GM10248 (cell line): ENCODE data around the gene SH3BP5.

Experiments
- CTCF ChIA-PET: fragments of 300-600 bp; sonication (Branson Sonifier 250); formaldehyde crosslinking; extraction: SDS; loops from one replicate; lab custom pipeline; 2021; ENCODE audit warnings: antibody characterized with exemption; lab: Yijun Ruan, JAX
- POLR2A ChIA-PET: fragments of 350-650 bp; sonication (Branson Sonifier 250); formaldehyde crosslinking; extraction: SDS; loops from one replicate; lab custom pipeline; 2020; ENCODE audit warnings: antibody characterized with exemption; lab: Yijun Ruan, JAX
- DNase-seq: peaks from one replicate; pipeline ENCODE4 v3.0.0; 2012; ENCODE audit errors: extremely low spot score
- TF ChIP-seq, protein P1 (sequence below): IDR thresholded peaks from 2 replicates; pipeline ENCODE4 v1.5.1; 2012; ENCODE audit warnings: mild to moderate bottlenecking, low read depth; ENCODE audit errors: extremely low read depth, missing control alignments, control extremely low read depth

Gene SH3BP5

DNA sequence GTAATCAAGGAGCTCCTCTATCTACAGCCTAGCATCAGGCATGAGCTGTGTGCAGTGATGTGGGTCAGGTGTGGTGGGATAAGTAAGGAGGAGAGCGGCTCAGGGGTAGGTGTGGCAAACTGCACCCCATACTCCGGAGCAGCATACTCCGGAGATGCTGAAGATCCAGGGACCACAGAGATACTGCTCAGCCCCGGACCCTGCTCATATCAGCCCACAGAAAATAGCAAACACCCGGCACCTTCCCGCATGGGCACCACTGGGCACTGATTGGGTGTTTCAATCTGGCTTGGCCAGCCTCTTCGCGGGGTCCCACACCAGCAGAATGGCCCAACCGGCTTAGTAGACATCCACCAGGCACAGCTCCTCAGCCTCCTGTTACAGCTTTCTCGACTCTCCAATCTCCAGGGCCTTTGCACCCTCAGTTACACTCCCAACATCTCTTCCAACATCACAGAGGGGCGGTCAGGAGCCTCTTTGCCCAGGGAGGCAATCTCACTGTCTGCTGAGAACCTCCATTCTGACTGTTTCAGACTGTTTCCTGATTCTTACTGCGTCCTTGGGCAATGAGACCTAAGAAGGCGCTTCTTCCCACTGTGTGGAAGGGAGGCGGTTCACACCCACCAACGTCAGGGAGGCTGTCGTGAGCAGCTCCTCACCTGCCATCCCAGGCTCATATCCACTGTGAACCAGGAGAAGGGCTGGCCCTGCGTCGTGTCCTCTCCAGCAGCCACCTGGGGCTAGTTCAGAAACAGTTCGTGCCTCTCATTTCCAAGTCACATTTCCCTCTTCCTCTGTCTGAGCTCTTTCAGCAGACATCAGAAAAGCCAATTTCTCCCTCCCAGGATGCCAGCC is 66.5 kb downstream of the SH3BP5 start:
- POLR2A ChIA-PET: interaction anchor here (0.7 kb wide), 1 partner anchor 100 kb away, joined by 3 read pairs; no protein-coding TSS in a partner anchor
- TF ChIP-seq, protein P1, sequence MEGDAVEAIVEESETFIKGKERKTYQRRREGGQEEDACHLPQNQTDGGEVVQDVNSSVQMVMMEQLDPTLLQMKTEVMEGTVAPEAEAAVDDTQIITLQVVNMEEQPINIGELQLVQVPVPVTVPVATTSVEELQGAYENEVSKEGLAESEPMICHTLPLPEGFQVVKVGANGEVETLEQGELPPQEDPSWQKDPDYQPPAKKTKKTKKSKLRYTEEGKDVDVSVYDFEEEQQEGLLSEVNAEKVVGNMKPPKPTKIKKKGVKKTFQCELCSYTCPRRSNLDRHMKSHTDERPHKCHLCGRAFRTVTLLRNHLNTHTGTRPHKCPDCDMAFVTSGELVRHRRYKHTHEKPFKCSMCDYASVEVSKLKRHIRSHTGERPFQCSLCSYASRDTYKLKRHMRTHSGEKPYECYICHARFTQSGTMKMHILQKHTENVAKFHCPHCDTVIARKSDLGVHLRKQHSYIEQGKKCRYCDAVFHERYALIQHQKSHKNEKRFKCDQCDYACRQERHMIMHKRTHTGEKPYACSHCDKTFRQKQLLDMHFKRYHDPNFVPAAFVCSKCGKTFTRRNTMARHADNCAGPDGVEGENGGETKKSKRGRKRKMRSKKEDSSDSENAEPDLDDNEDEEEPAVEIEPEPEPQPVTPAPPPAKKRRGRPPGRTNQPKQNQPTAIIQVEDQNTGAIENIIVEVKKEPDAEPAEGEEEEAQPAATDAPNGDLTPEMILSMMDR: no peak
- CTCF ChIA-PET: interaction anchor here (0.9 to 10.4 kb wide), 26 partner anchors 8 to 291 kb away, joined by 3 to 203 read pairs (median 12); partner anchors contain the start of genes CAPN7 and SH3BP5
- no peak for DNase-seq

DNA sequence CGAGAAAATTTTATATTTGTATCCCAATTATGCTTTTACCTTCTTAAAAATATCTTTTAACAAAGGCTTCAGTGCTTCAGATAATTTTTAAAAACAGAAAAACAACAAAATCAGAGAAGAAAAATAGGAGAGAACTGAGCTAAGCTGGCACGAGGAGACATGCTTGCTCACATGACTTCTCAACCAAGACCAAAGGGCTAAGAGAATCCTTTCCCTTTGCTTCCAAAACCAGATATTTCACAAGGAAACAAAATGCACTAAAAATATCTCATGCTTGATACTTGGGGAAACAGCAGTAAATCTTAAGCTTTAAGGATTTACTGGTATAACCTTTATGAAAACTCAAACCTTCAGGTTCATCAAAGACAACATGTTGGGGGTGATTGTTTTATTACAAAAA is 67.9 kb downstream of the SH3BP5 start:
- CTCF ChIA-PET: interaction anchor here (0.9 to 10.4 kb wide), 10 partner anchors 7 to 292 kb away, joined by 3 to 203 read pairs (median 55); partner anchors contain the start of gene SH3BP5
- POLR2A ChIA-PET: interaction anchor here (0.6 kb wide), 1 partner anchor 92 kb away, joined by 3 read pairs; no protein-coding TSS in a partner anchor
- no peak for DNase-seq
- TF ChIP-seq, protein P1: no peak

GRCh38 chr3:15263926-15264325 is 68.5 kb downstream of the SH3BP5 start:
- TF ChIP-seq, protein P1: no peak
- CTCF ChIA-PET: interaction anchor here (1.5 to 10.4 kb wide), 8 partner anchors 6 to 293 kb away, joined by 4 to 203 read pairs (median 70); partner anchors contain the start of gene SH3BP5
- DNase-seq: no peak
- POLR2A ChIA-PET: no interaction called here

DNA sequence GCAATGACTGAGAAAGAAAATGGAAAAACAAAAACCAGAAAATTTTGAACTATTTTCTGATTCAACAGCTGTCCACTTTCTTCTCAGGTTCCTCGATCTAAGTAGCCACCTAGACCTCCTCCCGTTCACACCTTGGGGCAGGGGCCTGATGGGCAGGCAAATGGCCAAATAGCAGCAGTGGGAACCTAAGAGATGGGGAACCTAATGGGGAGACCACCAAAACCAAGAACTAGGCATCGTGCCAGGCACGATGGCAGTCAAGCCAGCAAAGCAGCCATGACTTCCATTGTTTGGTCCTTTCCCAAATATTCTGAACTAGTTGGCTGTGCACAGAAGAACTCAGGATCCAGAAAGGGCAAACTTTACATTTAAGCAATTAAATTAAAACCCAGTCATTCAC is 69.3 kb downstream of the SH3BP5 start:
- ChIA-PET CTCF (interaction anchor here (8.3 to 10.4 kb wide), 3 partner anchors 21 to 141 kb away, joined by 123 to 203 read pairs (median 151); no protein-coding TSS in a partner anchor), POLR2A (no interaction called here)
- TF ChIP-seq, protein P1: no peak
- DNase-seq: no peak

DNA sequence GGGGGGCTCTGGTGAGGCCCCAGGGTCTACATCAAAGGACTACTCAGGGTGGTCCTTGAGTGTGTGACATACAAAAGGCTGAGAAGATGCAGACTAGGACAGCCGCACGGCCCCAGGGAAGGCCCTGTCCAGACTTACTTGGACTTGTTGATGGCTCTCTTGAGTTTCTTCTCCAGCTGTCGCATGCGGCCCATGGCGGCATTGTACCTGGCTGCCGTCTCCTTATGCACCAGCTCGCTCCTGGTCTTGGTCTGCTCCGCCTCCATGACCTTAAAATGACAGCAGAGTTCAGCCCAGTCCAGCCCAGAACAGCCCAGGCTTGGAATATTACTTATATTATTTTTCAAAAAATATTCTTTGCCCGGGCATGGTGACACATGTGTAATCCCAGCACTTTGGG is 70.4 kb downstream of the SH3BP5 start:
- TF ChIP-seq, protein P1: no peak
- no peak for DNase-seq
- ChIA-PET POLR2A (no interaction called here), CTCF (interaction anchor here (10.4 kb wide), 1 partner anchor 22 kb away, joined by 203 read pairs; no protein-coding TSS in a partner anchor)

DNA sequence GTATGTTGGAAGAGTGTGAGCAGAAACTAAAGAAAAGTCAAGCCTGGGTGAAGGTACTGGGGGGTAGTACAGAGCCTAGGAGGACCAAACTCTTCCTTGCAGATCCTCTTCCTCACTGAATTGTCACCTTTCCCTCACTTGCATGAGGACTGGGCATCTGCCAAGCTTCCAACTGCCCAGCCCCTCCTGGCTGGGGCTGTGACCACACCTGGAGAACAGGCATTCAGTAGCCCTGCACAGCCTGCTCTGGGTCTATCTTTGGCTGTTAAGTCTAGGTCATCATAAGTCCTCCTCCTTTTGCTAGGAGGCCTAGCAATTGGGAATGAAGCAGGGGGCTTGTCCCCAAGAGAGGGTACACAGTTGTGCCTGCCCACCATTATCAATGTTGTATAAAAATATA is 71.1 kb downstream of the SH3BP5 start:
- DNase-seq: no peak
- POLR2A ChIA-PET: no interaction called here
- TF ChIP-seq, protein P1: no peak
- CTCF ChIA-PET: interaction anchor here (1.6 to 10.4 kb wide), 2 partner anchors 23 to 116 kb away, joined by 4 to 203 read pairs; no protein-coding TSS in a partner anchor
